Measurements from ENCODE around the gene SLC17A8. TPM values are rescaled to one million over a fixed set of nuclear protein-coding genes. Genes with fewer than 3 reads are reported as not detected.
"Not testable (repeated sequence)": the region's sequence is repeated elsewhere in the genome, so short reads cannot be mapped to it uniquely, and the experiment has no call there.

SLC17A8 gene
- total RNA-seq, 1 experiment from 2014 or later, result not detected

DNA sequence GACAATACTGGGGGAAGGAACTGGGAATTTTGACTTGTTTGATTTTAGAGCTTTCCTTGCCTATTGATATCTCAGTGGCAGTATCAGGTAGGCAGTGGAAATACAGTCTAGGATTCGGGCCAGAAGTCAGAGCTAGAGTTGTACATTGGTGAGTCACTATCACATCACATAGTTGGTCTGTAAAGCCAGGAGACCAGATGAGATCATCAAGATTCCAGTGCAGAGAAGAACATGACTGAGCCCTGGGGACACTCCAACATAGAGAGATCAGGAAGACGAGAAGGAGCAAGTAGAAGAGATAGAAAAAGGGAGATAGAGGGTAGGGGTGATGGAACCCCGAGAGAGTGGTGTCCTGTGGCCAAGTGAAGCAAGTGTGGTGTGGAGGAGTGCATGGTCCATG is 70.2 kb downstream of the SLC17A8 start:
- H3K4me1 ChIP-seq (ENCODE audit: insufficient read depth, low read length), result no peaks in the 10 kb centered on the region
- peaks cover 0 to 6% of the 10 kb centered on the region in 2 experiments; a peak in 3 of 5 replicates for H3K9me3 Mint-ChIP-seq
- H3K23me2 ChIP-seq (ENCODE audit: insufficient read length, low read depth, low read length, poor library complexity, severe bottlenecking), result no peaks in the 10 kb centered on the region
- no peak overlapping the region for H2BK120ac ChIP-seq (ENCODE audit: low read depth, low read length, poor library complexity, severe bottlenecking)
- no peak overlapping the region for H4K91ac ChIP-seq (ENCODE audit: insufficient read length, low read depth, low read length)
- H2BK20ac ChIP-seq (ENCODE audit: low read depth, low read length, poor library complexity, severe bottlenecking), result no peak overlapping the region
- H4K8ac ChIP-seq (replicated peaks; ENCODE audit: insufficient read length, low read depth, low read length), result no peak overlapping the region
- no peaks in the 10 kb centered on the region for H3K27me3 ChIP-seq (ENCODE audit: insufficient read depth, low read length)
- H3K14ac ChIP-seq (ENCODE audit: insufficient read depth, low read length), result no peak overlapping the region
- no CpG with 5 or more reads among the region's 3 CpGs for WGBS (ENCODE audit: extremely low coverage, insufficient read length, low lambda C conversion rate)
- H3K4me3 Mint-ChIP-seq, result no peak overlapping the region
- no peaks in the 10 kb centered on the region for H3K79me1 ChIP-seq (ENCODE audit: insufficient read depth, low read depth, low read length, poor library complexity, severe bottlenecking)
- no peak for DNase-seq
- H3T11ph ChIP-seq (ENCODE audit: low read length), result no peak overlapping the region
- no peaks in the 10 kb centered on the region; a peak in 1 of 7 replicates for H3K36me3 Mint-ChIP-seq (ENCODE audit: insufficient read depth in 1 of 3, low read depth in 3 of 3)
- no peak overlapping the region for H2BK5ac ChIP-seq (ENCODE audit: insufficient read length, low read length)
- H3K9ac ChIP-seq (ENCODE audit: extremely low read depth, insufficient read length, low read length), result no peak overlapping the region
- TF ChIP-seq, protein P1, sequence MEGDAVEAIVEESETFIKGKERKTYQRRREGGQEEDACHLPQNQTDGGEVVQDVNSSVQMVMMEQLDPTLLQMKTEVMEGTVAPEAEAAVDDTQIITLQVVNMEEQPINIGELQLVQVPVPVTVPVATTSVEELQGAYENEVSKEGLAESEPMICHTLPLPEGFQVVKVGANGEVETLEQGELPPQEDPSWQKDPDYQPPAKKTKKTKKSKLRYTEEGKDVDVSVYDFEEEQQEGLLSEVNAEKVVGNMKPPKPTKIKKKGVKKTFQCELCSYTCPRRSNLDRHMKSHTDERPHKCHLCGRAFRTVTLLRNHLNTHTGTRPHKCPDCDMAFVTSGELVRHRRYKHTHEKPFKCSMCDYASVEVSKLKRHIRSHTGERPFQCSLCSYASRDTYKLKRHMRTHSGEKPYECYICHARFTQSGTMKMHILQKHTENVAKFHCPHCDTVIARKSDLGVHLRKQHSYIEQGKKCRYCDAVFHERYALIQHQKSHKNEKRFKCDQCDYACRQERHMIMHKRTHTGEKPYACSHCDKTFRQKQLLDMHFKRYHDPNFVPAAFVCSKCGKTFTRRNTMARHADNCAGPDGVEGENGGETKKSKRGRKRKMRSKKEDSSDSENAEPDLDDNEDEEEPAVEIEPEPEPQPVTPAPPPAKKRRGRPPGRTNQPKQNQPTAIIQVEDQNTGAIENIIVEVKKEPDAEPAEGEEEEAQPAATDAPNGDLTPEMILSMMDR (conservative IDR thresholded peaks at IDR 0.05), result no peak
- no peak overlapping the region for H3K27ac ChIP-seq (ENCODE audit: insufficient read length, low read depth, low read length)
- no peak overlapping the region for H2BK15ac ChIP-seq (ENCODE audit: low read depth, low read length)
- H2AK5ac ChIP-seq (ENCODE audit: insufficient read length, low read length), result no peak overlapping the region
- H2AFZ ChIP-seq (ENCODE audit: low read length), result no peak overlapping the region
- H3K9me3 ChIP-seq (ENCODE audit: control insufficient read depth, low read depth, low read length), result no peaks in the 10 kb centered on the region
- H3K79me2 ChIP-seq (ENCODE audit: insufficient read depth, low read length), result no peaks in the 10 kb centered on the region
- H3K18ac ChIP-seq (ENCODE audit: insufficient read length, low read depth, low read length), result no peak overlapping the region
- no peaks in the 10 kb centered on the region for H3K27me3 Mint-ChIP-seq (ENCODE audit: low read depth)
- no peak overlapping the region for H4K5ac ChIP-seq (ENCODE audit: insufficient read length, low read depth, low read length)
- H3K4ac ChIP-seq (ENCODE audit: low read depth, low read length), result no peak overlapping the region
- H4K20me1 ChIP-seq (ENCODE audit: control insufficient read depth, insufficient read depth, insufficient read length), result no peaks in the 10 kb centered on the region
- H3K4me1 Mint-ChIP-seq, result no peaks in the 10 kb centered on the region
- H3K23ac ChIP-seq (ENCODE audit: insufficient read length, low read depth, low read length), result no peak overlapping the region
- H3K56ac ChIP-seq (ENCODE audit: insufficient read length, low read depth, low read length), result no peak overlapping the region
- H3K27ac Mint-ChIP-seq, result no peak overlapping the region
- H2BK12ac ChIP-seq (ENCODE audit: insufficient read length, low read depth, low read length), result no peak overlapping the region
- no peak overlapping the region for H3K4me2 ChIP-seq (ENCODE audit: insufficient read depth, insufficient read length, low read length)

DNA sequence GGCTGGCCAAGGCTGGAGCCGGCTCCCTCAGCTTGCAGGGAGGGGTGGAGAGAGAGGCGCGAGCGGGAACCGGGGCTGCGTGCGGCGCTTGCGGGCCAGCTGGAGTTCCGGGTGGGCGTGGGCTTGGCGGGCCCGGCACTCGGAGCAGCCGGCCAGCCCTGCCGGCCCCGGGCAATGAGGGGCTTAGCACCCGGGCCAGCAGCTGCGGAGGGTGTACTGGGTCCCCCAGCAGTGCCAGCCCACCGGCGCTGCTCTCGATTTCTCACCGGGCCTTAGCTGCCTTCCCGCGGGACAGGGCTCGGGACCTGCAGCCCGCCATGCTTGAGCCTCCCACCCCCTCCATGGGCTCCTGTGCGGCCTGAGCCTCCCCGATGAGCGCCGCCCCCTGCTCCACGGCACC is 73.4 kb downstream of the SLC17A8 start:
- not testable (repeated sequence) for H3K23ac ChIP-seq (ENCODE audit: insufficient read length, low read depth, low read length); H2AK5ac ChIP-seq (ENCODE audit: insufficient read length, low read length); H3K79me2 ChIP-seq (ENCODE audit: insufficient read depth, low read length); H3K4me1 Mint-ChIP-seq; H3K27ac Mint-ChIP-seq; H2BK5ac ChIP-seq (ENCODE audit: insufficient read length, low read length); H3K23me2 ChIP-seq (ENCODE audit: insufficient read length, low read depth, low read length, poor library complexity, severe bottlenecking); H4K5ac ChIP-seq (ENCODE audit: insufficient read length, low read depth, low read length); H3K18ac ChIP-seq (ENCODE audit: insufficient read length, low read depth, low read length); H3K4me3 Mint-ChIP-seq; H2BK15ac ChIP-seq (ENCODE audit: low read depth, low read length); H4K8ac ChIP-seq (replicated peaks; ENCODE audit: insufficient read length, low read depth, low read length); H2BK120ac ChIP-seq (ENCODE audit: low read depth, low read length, poor library complexity, severe bottlenecking); DNase-seq; H4K20me1 ChIP-seq (ENCODE audit: control insufficient read depth, insufficient read depth, insufficient read length); H3K4me1 ChIP-seq (ENCODE audit: insufficient read depth, low read length); H3K27me3 Mint-ChIP-seq (ENCODE audit: low read depth); H3K9me3 ChIP-seq (ENCODE audit: control insufficient read depth, low read depth, low read length); H2AFZ ChIP-seq (ENCODE audit: low read length); H3T11ph ChIP-seq (ENCODE audit: low read length); H3K79me1 ChIP-seq (ENCODE audit: insufficient read depth, low read depth, low read length, poor library complexity, severe bottlenecking); H3K4me2 ChIP-seq (ENCODE audit: insufficient read depth, insufficient read length, low read length); H3K27ac ChIP-seq (ENCODE audit: insufficient read length, low read depth, low read length); H4K91ac ChIP-seq (ENCODE audit: insufficient read length, low read depth, low read length); H2BK12ac ChIP-seq (ENCODE audit: insufficient read length, low read depth, low read length); H3K56ac ChIP-seq (ENCODE audit: insufficient read length, low read depth, low read length); H3K14ac ChIP-seq (ENCODE audit: insufficient read depth, low read length); H3K27me3 ChIP-seq (ENCODE audit: insufficient read depth, low read length); H3K9me3 Mint-ChIP-seq; H2BK20ac ChIP-seq (ENCODE audit: low read depth, low read length, poor library complexity, severe bottlenecking); H3K4ac ChIP-seq (ENCODE audit: low read depth, low read length); H3K36me3 Mint-ChIP-seq (ENCODE audit: insufficient read depth in 1 of 3, low read depth in 3 of 3); H3K9ac ChIP-seq (ENCODE audit: extremely low read depth, insufficient read length, low read length)
- no CpG with 5 or more reads among the region's 32 CpGs for WGBS (ENCODE audit: extremely low coverage, insufficient read length, low lambda C conversion rate)
